NCI-H128 (cell line): ENCODE data around the gene SLC35B2.

Source experiments
- DNase-seq: peaks from one replicate; lab custom pipeline; 2025; ENCODE audit not compliant: unreplicated experiment; lab: John Stamatoyannopoulos, UW

Gene SLC35B2

GRCh38 chr6:44257025-44257752 is at the start of gene SLC35B2:
SLC35B2 (minus strand) TSS chr6:44257528; CDS start chr6:44257410, 118 bp downstream.
- no peak for DNase-seq

GRCh38 chr6:44306710-44307109 is 49.4 kb upstream of the SLC35B2 start:
- DNase-seq: no peak

GRCh38 chr6:44305200-44305725 is 47.9 kb upstream of the SLC35B2 start:
- no peak for DNase-seq

- no peak for DNase-seq
Measured at GRCh38 chr6:44304282-44305199, 47.2 kb upstream of the SLC35B2 start.

- no peak for DNase-seq
Measured at GRCh38 chr6:44303842-44304241, 46.5 kb upstream of the SLC35B2 start.

- DNase-seq: no peak
Measured at GRCh38 chr6:44302856-44303255, 45.5 kb upstream of the SLC35B2 start.

GRCh38 chr6:44301782-44302564 is 44.6 kb upstream of the SLC35B2 start:
- no peak for DNase-seq

GRCh38 chr6:44301106-44301505 is 43.8 kb upstream of the SLC35B2 start:
- DNase-seq: no peak

GRCh38 chr6:44300292-44300823 is 43.0 kb upstream of the SLC35B2 start:
- DNase-seq: no peak

- DNase-seq: no peak
Measured at GRCh38 chr6:44298864-44299263, 41.5 kb upstream of the SLC35B2 start.

GRCh38 chr6:44298055-44298803 is 40.9 kb upstream of the SLC35B2 start:
- no peak for DNase-seq

- DNase-seq: peak; percentile 19
Measured at GRCh38 chr6:44297063-44298038, 40.0 kb upstream of the SLC35B2 start.

- no peak for DNase-seq
Measured at GRCh38 chr6:44294832-44295791, 37.8 kb upstream of the SLC35B2 start.

GRCh38 chr6:44292661-44293365 is 35.5 kb upstream of the SLC35B2 start:
- DNase-seq: no peak

- DNase-seq: no peak
Measured at GRCh38 chr6:44291841-44292240, 34.5 kb upstream of the SLC35B2 start.

GRCh38 chr6:44289726-44290260 is 32.5 kb upstream of the SLC35B2 start:
- no peak for DNase-seq

- no peak for DNase-seq
Measured at GRCh38 chr6:44286747-44287146, 29.4 kb upstream of the SLC35B2 start.
